Kidney capillary endothelial cell (primary cell): ENCODE measurements around the gene PRKCH.

Source experiments
- DNase-seq: peaks from one replicate; pipeline ENCODE4 v3.0.0-alpha.2; 2018; ENCODE audit warnings: low spot score

The PRKCH gene

GRCh38 chr14:61365667-61366212 lies 44.4 kb downstream of the PRKCH start:
- DNase-seq: no peak

GRCh38 chr14:61368114-61368710 lies 46.8 kb downstream of the PRKCH start:
- no peak for DNase-seq

- DNase-seq: no peak
Observed at GRCh38 chr14:61368781-61369453, 47.5 kb downstream of the PRKCH start.

- DNase-seq: no peak
Observed at GRCh38 chr14:61369454-61369810, 48.1 kb downstream of the PRKCH start.

- DNase-seq: no peak
Observed at GRCh38 chr14:61372379-61372778, 51.0 kb downstream of the PRKCH start.

GRCh38 chr14:61372842-61373555 lies 51.6 kb downstream of the PRKCH start:
- DNase-seq: no peak

- no peak for DNase-seq
Observed at GRCh38 chr14:61374284-61374683, 52.9 kb downstream of the PRKCH start.

- DNase-seq: no peak
Observed at GRCh38 chr14:61375218-61375617, 53.8 kb downstream of the PRKCH start.

GRCh38 chr14:61376314-61376713 lies 54.9 kb downstream of the PRKCH start:
- no peak for DNase-seq

GRCh38 chr14:61377749-61378148 lies 56.4 kb downstream of the PRKCH start:
- DNase-seq: no peak

GRCh38 chr14:61379639-61380184 lies 58.3 kb downstream of the PRKCH start:
- no peak for DNase-seq

GRCh38 chr14:61380984-61381383 lies 59.6 kb downstream of the PRKCH start:
- DNase-seq: no peak

GRCh38 chr14:61381553-61381952 lies 60.2 kb downstream of the PRKCH start:
- DNase-seq: no peak

GRCh38 chr14:61382842-61383241 lies 61.5 kb downstream of the PRKCH start:
- no peak for DNase-seq

GRCh38 chr14:61385002-61385685 lies 63.8 kb downstream of the PRKCH start:
- no peak for DNase-seq

- DNase-seq: no peak
Observed at GRCh38 chr14:61386173-61386772, 64.9 kb downstream of the PRKCH start.

- no peak for DNase-seq
Observed at GRCh38 chr14:61387076-61387475, 65.7 kb downstream of the PRKCH start.

GRCh38 chr14:61388173-61388975 lies 67.0 kb downstream of the PRKCH start:
- DNase-seq: peak; percentile 81

GRCh38 chr14:61388976-61389576 lies 67.7 kb downstream of the PRKCH start:
- no peak for DNase-seq

- DNase-seq: no peak
Observed at GRCh38 chr14:61391119-61391518, 69.7 kb downstream of the PRKCH start.

- DNase-seq: no peak
Observed at GRCh38 chr14:61392297-61392696, 70.9 kb downstream of the PRKCH start.
